ENCODE measurements around the gene UBR3.

DNA sequence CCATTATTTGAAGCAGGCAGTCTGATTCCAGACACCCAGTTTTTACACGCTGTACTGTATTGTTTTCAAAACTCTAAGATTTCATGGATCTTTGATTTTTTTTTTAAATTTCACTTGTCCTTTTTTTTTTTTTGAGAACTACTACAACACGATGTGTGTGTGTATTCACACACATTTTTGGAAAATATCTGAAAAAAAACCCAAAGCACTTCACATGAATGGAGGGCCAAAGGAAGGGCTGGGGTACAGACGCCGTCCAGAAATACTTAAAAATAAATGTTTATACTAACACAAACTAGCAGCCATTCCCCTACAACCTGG is 28.9 kb upstream of the UBR3 start:
- TF ChIP-seq, protein P1, sequence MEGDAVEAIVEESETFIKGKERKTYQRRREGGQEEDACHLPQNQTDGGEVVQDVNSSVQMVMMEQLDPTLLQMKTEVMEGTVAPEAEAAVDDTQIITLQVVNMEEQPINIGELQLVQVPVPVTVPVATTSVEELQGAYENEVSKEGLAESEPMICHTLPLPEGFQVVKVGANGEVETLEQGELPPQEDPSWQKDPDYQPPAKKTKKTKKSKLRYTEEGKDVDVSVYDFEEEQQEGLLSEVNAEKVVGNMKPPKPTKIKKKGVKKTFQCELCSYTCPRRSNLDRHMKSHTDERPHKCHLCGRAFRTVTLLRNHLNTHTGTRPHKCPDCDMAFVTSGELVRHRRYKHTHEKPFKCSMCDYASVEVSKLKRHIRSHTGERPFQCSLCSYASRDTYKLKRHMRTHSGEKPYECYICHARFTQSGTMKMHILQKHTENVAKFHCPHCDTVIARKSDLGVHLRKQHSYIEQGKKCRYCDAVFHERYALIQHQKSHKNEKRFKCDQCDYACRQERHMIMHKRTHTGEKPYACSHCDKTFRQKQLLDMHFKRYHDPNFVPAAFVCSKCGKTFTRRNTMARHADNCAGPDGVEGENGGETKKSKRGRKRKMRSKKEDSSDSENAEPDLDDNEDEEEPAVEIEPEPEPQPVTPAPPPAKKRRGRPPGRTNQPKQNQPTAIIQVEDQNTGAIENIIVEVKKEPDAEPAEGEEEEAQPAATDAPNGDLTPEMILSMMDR (tag by site-specific recombination; IDR thresholded peaks at IDR 0.05): no peak
- TF ChIP-seq ZNF561 (tag by site-specific recombination; IDR thresholded peaks at IDR 0.05; ENCODE audit: borderline replicate concordance): no peak
- no peak for TF ChIP-seq ZNF830 (tag by site-specific recombination; IDR thresholded peaks at IDR 0.05; ENCODE audit: low read depth)
- TF ChIP-seq, protein P2, sequence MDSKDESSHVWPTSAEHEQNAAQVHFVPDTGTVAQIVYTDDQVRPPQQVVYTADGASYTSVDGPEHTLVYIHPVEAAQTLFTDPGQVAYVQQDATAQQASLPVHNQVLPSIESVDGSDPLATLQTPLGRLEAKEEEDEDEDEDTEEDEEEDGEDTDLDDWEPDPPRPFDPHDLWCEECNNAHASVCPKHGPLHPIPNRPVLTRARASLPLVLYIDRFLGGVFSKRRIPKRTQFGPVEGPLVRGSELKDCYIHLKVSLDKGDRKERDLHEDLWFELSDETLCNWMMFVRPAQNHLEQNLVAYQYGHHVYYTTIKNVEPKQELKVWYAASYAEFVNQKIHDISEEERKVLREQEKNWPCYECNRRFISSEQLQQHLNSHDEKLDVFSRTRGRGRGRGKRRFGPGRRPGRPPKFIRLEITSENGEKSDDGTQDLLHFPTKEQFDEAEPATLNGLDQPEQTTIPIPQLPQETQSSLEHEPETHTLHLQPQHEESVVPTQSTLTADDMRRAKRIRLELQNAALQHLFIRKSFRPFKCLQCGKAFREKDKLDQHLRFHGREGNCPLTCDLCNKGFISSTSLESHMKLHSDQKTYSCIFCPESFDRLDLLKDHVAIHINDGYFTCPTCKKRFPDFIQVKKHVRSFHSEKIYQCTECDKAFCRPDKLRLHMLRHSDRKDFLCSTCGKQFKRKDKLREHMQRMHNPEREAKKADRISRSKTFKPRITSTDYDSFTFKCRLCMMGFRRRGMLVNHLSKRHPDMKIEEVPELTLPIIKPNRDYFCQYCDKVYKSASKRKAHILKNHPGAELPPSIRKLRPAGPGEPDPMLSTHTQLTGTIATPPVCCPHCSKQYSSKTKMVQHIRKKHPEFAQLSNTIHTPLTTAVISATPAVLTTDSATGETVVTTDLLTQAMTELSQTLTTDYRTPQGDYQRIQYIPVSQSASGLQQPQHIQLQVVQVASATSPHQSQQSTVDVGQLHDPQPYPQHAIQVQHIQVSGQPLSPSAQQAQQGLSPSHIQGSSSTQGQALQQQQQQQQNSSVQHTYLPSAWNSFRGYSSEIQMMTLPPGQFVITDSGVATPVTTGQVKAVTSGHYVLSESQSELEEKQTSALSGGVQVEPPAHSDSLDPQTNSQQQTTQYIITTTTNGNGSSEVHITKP (tag by site-specific recombination; IDR thresholded peaks at IDR 0.05): no peak
- no peak for TF ChIP-seq KLF16 (tag by site-specific recombination; IDR thresholded peaks at IDR 0.05)
- TF ChIP-seq SP2 (tag by site-specific recombination; IDR thresholded peaks at IDR 0.05): no peak
- TF ChIP-seq KLF1 (tag by site-specific recombination; IDR thresholded peaks at IDR 0.05): no peak
- TF ChIP-seq TCF7L2 (IDR thresholded peaks at IDR 0.05; ENCODE audit: borderline replicate concordance, low read depth, low read length): no peak
- TF ChIP-seq ZNF223 (tag by site-specific recombination; IDR thresholded peaks at IDR 0.05): no peak
- no peak for TF ChIP-seq ZNF510 (tag by site-specific recombination; IDR thresholded peaks at IDR 0.05; ENCODE audit: insufficient replicate concordance)
- TF ChIP-seq, protein P3, sequence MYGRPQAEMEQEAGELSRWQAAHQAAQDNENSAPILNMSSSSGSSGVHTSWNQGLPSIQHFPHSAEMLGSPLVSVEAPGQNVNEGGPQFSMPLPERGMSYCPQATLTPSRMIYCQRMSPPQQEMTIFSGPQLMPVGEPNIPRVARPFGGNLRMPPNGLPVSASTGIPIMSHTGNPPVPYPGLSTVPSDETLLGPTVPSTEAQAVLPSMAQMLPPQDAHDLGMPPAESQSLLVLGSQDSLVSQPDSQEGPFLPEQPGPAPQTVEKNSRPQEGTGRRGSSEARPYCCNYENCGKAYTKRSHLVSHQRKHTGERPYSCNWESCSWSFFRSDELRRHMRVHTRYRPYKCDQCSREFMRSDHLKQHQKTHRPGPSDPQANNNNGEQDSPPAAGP (tag by site-specific recombination; IDR thresholded peaks at IDR 0.05): no peak
- TF ChIP-seq ZBTB1 (tag by site-specific recombination; IDR thresholded peaks at IDR 0.05): no peak
